Measurements from ENCODE around the gene NF1.

DNA sequence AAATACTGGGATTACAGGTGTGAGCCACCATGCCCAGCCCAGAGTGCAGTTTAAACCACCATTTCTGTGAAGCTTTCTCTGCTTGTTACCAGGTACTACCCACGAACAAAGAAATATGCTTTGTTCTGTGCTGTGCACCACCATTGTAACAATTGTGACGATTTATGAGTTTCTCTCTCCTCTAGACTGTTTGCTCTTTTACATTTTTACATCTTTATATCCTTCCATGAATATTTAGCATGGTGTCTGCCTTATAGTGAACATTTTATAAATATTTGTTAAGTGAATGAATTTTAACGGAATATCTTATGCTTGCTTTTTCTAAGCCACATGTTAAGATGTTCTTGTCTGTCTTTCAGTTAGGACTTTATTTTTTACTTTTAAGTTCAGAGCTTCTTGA, 141.9 kb downstream of the NF1 start:
- TF ChIP-seq, protein P1, sequence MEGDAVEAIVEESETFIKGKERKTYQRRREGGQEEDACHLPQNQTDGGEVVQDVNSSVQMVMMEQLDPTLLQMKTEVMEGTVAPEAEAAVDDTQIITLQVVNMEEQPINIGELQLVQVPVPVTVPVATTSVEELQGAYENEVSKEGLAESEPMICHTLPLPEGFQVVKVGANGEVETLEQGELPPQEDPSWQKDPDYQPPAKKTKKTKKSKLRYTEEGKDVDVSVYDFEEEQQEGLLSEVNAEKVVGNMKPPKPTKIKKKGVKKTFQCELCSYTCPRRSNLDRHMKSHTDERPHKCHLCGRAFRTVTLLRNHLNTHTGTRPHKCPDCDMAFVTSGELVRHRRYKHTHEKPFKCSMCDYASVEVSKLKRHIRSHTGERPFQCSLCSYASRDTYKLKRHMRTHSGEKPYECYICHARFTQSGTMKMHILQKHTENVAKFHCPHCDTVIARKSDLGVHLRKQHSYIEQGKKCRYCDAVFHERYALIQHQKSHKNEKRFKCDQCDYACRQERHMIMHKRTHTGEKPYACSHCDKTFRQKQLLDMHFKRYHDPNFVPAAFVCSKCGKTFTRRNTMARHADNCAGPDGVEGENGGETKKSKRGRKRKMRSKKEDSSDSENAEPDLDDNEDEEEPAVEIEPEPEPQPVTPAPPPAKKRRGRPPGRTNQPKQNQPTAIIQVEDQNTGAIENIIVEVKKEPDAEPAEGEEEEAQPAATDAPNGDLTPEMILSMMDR (IDR thresholded peaks at IDR 0.05), result no peak
- TF ChIP-seq POLR2A (IDR thresholded peaks at IDR 0.05), result no peak

Data from Peyer's patch (tissue), 4 donors.